Raji (cell line): ENCODE measurements around the gene EOLA1.

Experiments used
- POLR2A ChIP-seq: IDR thresholded peaks from 2 replicates; pipeline ENCODE4 v1.6.1; 2011; ENCODE audit warnings: low read depth, low read length, control low read depth; ENCODE audit not compliant: insufficient read depth

The EOLA1 gene

GRCh38 chrX:149540621-149541520, at the start of gene EOLA1:
EOLA1 (plus strand) TSS chrX:149541012; CDS start chrX:149545631, 4,619 bp downstream.
- peak; percentile 82 for TF ChIP-seq POLR2A

GRCh38 chrX:149491812-149492211, 49.0 kb upstream of the EOLA1 start:
- no peak for TF ChIP-seq POLR2A

GRCh38 chrX:149493567-149494562, 46.9 kb upstream of the EOLA1 start:
- no peak for TF ChIP-seq POLR2A

GRCh38 chrX:149494844-149495565, 45.8 kb upstream of the EOLA1 start:
- TF ChIP-seq POLR2A: no peak

- TF ChIP-seq POLR2A: no peak
Measured at GRCh38 chrX:149495573-149496071, 45.2 kb upstream of the EOLA1 start.

GRCh38 chrX:149497054-149497453, 43.8 kb upstream of the EOLA1 start:
- no peak for TF ChIP-seq POLR2A

GRCh38 chrX:149497626-149498025, 43.2 kb upstream of the EOLA1 start:
- no peak for TF ChIP-seq POLR2A

GRCh38 chrX:149498767-149499166, 42.0 kb upstream of the EOLA1 start:
- TF ChIP-seq POLR2A: no peak

- no peak for TF ChIP-seq POLR2A
Measured at GRCh38 chrX:149499766-149500165, 41.0 kb upstream of the EOLA1 start.

- TF ChIP-seq POLR2A: peak; percentile 36; the same call in 1 of the 2 replicates
Measured at GRCh38 chrX:149504226-149504914, 36.4 kb upstream of the EOLA1 start.

GRCh38 chrX:149504915-149505651, 35.7 kb upstream of the EOLA1 start, which contains the start of gene IDS:
IDS (minus strand) TSS chrX:149505306; CDS start chrX:149505137, 169 bp downstream.
- TF ChIP-seq POLR2A: peak; percentile 79

GRCh38 chrX:149505671-149506070, 35.1 kb upstream of the EOLA1 start:
- no peak for TF ChIP-seq POLR2A

- no peak for TF ChIP-seq POLR2A
Measured at GRCh38 chrX:149506349-149506748, 34.5 kb upstream of the EOLA1 start.
